H1 (cell line): ENCODE measurements around the gene GNG12. TPM values are rescaled to one million over a fixed set of nuclear protein-coding genes. Genes with fewer than 3 reads are reported as not detected.

Source experiments
- ATF2 ChIP-seq: IDR thresholded peaks from 2 replicates; pipeline ENCODE4 v1.6.1; 2012; ENCODE audit warnings: low read length, inconsistent platforms
- CREB1 ChIP-seq: IDR thresholded peaks from 2 replicates; pipeline ENCODE4 v1.6.1; 2012; ENCODE audit warnings: inconsistent platforms
- NANOG ChIP-seq: IDR thresholded peaks from 2 replicates; pipeline ENCODE4 v1.6.1; 2011; ENCODE audit warnings: low read length, low read depth, mild to moderate bottlenecking, inconsistent platforms; ENCODE audit not compliant: insufficient read depth, poor library complexity, severe bottlenecking
- polyA plus RNA-seq, 7 experiments: library from polyadenylated mRNA; depleted of rRNA in 3 of 7; stranded (reverse) in 5 of 7; unstranded in 2 of 7; fragments of >200 nt in 5 of 7; fragments of 200-250 nt in 2 of 7; gene quantifications; 1 replicate in 5 of 7; 2 replicates in 1 of 7; 4 replicates in 1 of 7; pipeline versions ENCODE4 v1.2.1 to v1.2.3, GENCODE V29; 2011 to 2013; ENCODE audit warnings: missing spikeins in 2 of 7, mixed read lengths in 2 of 7
- total RNA-seq: library from RNA; stranded (reverse); fragmentation: NEBNext Ultra II Directional; extraction: Animal tissue kit (Norgen Biotek cat#: 25700); gene quantifications from 2 replicates; pipeline ENCODE4 v1.2.1, GENCODE V29; 2021

Gene GNG12
- total and polyA plus RNA-seq, 2 of the 8 experiments (the other 6 are each of a cell fraction or from before 2014, with no cell fraction given), result 11.4 to 35.8 TPM

GRCh38 chr1:67768480-67768879 lies 64.8 kb downstream of the GNG12 start (continued):
- TF ChIP-seq ATF2, result no peak
- TF ChIP-seq NANOG, result no peak
- TF ChIP-seq CREB1, result no peak
- TF ChIP-seq, all 59 proteins: peak for 0
